Common myeloid progenitor, CD34-positive (primary cell): ENCODE measurements around the gene IFI27L2. TPM values are rescaled to one million over a fixed set of nuclear protein-coding genes. Genes with fewer than 3 reads are reported as not detected.

Experiments used
- CTCF ChIA-PET: fragments of 350-600 bp; sonication (Branson Sonifier 250); formaldehyde crosslinking; loops from one replicate; lab custom pipeline; 2021; ENCODE audit warnings: antibody characterized with exemption; lab: Charles Lee
- POLR2A ChIA-PET: fragments of 350-600 bp; sonication (Branson Sonifier 250); formaldehyde crosslinking; loops from one replicate; lab custom pipeline; 2021; ENCODE audit warnings: antibody characterized with exemption; lab: Charles Lee
- DNase-seq, 3 donors: peaks; one replicate each; pipeline versions ENCODE4 v3.0.0 to v3.0.0-alpha.2; 2013
- H3K27ac ChIP-seq, 2 experiments: 1 replicate in 1 of 2; 2 replicates in 1 of 2; pipeline ENCODE4 v1.7.0; 2013; ENCODE audit warnings: inconsistent platforms in 2 of 2, low read length in 2 of 2, mild to moderate bottlenecking in 2 of 2, low read depth in 1 of 2, moderate library complexity in 1 of 2; ENCODE audit not compliant: severe bottlenecking in 2 of 2, insufficient read depth in 1 of 2, poor library complexity in 1 of 2
- H3K27me3 ChIP-seq, 5 experiments: replicated peaks in 2 of 5; 1 replicate in 3 of 5; 2 replicates in 2 of 5; pipeline versions ENCODE4 v1.6.1 to v1.7.0; 2013; ENCODE audit warnings: low read length in 4 of 5, mild to moderate bottlenecking in 2 of 5, moderate library complexity in 2 of 5, inconsistent platforms in 1 of 5; ENCODE audit not compliant: insufficient read depth in 5 of 5, control insufficient read depth in 4 of 5
- H3K36me3 ChIP-seq, 4 experiments: 1 replicate in 2 of 4; 2 replicates in 2 of 4; pipeline versions ENCODE4 v1.6.1 to v1.7.0; 2013; ENCODE audit warnings: low read length in 3 of 4, control low read depth in 1 of 4, mild to moderate bottlenecking in 1 of 4; ENCODE audit not compliant: control insufficient read depth in 4 of 4, insufficient read depth in 4 of 4
- H3K4me1 ChIP-seq, 4 experiments: 1 replicate in 3 of 4; 2 replicates in 1 of 4; pipeline versions ENCODE4 v1.6.1 to v1.7.1; 2013; ENCODE audit warnings: low read length in 3 of 4, mild to moderate bottlenecking in 3 of 4, control low read depth in 1 of 4, inconsistent platforms in 1 of 4, moderate library complexity in 1 of 4; ENCODE audit not compliant: control insufficient read depth in 4 of 4, insufficient read depth in 4 of 4; ENCODE audit errors: control extremely low read depth in 1 of 4
- H3K4me3 ChIP-seq, 7 experiments: 1 replicate in 4 of 7; 2 replicates in 3 of 7; pipeline versions ENCODE4 v1.5.1 to v1.7.0; 2013; ENCODE audit warnings: mild to moderate bottlenecking in 7 of 7, low read length in 6 of 7, moderate library complexity in 6 of 7, inconsistent platforms in 2 of 7, low read depth in 2 of 7, control low read depth in 1 of 7; ENCODE audit not compliant: insufficient read depth in 4 of 7, control insufficient read depth in 1 of 7; ENCODE audit errors: extremely low read depth in 1 of 7
- H3K9me3 ChIP-seq, 5 experiments: 1 replicate in 4 of 5; 2 replicates in 1 of 5; pipeline versions ENCODE4 v1.6.1 to v1.7.1; 2013; ENCODE audit warnings: low read length in 4 of 5, mild to moderate bottlenecking in 2 of 5, inconsistent platforms in 1 of 5, low read depth in 1 of 5, moderate library complexity in 1 of 5; ENCODE audit not compliant: control insufficient read depth in 4 of 5, insufficient read depth in 2 of 5; ENCODE audit errors: control extremely low read depth in 1 of 5
- WGBS: methylation state at CpG from one replicate; pipeline ENCODE4 v1.1.5; 2013; ENCODE audit not compliant: insufficient coverage; 5-methylcytosine and 5-hydroxymethylcytosine counted together
- polyA plus RNA-seq: library from polyadenylated mRNA; unstranded; fragments of 120-200 nt; gene quantifications from one replicate; pipeline ENCODE4 v1.2.1, GENCODE V29; 2013

The IFI27L2 gene, protein sequence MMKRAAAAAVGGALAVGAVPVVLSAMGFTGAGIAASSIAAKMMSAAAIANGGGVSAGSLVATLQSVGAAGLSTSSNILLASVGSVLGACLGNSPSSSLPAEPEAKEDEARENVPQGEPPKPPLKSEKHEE
- polyA plus RNA-seq, result 24.4 TPM

- peak; percentile 61 to 78 (median 72) for DNase-seq
- no peaks in the 10 kb centered on the region for H3K9me3 ChIP-seq
- ChIA-PET CTCF (interaction anchor here (0.8 to 2.8 kb wide), 7 partner anchors 9 to 357 kb away, joined by 3 to 16 read pairs (median 4); no protein-coding TSS in a partner anchor), POLR2A (no interaction called here)
- peaks cover 0 to 2% (median 0%) of the 10 kb centered on the region in 4 experiments for H3K36me3 ChIP-seq
- peaks cover 0 to 16% (median 14%) of the 10 kb centered on the region in 4 experiments for H3K4me1 ChIP-seq
- WGBS, result 3% methylated on average over 13 of the region's 27 CpGs
- peaks cover 0 to 6% (median 0%) of the 10 kb centered on the region in 5 experiments for H3K27me3 ChIP-seq
- H3K4me3 ChIP-seq, result peak within 1 kb of the TSS; percentile 9 to 87 (median 64)
- peak within 1 kb of the TSS in 1 of 2 experiments; percentile 25 for H3K27ac ChIP-seq
Measured at GRCh38 chr14:94129111-94129757, at the start of gene IFI27L2. Gene IFI27L2, minus strand, starts transcription at chr14:94129604. Its CDS starts 40 bp downstream, at chr14:94129564.

DNA sequence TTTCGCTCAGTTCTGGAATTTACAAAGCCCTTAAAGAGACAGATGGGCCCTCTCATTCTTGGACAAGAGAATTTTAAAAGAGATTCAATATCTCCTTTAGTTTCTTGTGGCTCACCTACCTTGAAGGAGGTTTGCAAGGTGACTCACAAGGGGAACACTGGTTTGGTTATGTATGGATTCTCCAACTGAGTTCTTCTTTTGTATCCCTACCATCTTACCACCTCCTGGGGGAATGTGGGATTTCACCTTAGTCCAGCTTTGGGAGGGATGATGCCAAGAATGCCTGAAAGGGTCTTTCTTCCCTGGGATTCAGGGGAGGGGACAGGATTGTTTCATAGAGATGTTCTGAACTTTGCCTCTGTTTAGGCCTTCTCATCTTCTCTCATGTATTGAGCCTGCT is 48.4 kb upstream of the IFI27L2 start:
- no peaks in the 10 kb centered on the region for H3K9me3 ChIP-seq
- no peak for DNase-seq
- H3K27ac ChIP-seq, result no peak overlapping the region
- no peak overlapping the region for H3K4me3 ChIP-seq
- peaks cover 0 to 20% (median 11%) of the 10 kb centered on the region in 4 experiments for H3K4me1 ChIP-seq
- ChIA-PET CTCF (interaction anchor here (1.1 kb wide), 1 partner anchor 14 kb away, joined by 3 read pairs; no protein-coding TSS in a partner anchor), POLR2A (interaction anchor here (0.6 kb wide), 1 partner anchor 140 kb away, joined by 3 read pairs; no protein-coding TSS in a partner anchor)
- no CpG with 5 or more reads among the region's 1 CpG for WGBS
- H3K36me3 ChIP-seq, result no peaks in the 10 kb centered on the region
- peaks cover 16 to 39% (median 33%) of the 10 kb centered on the region in 5 experiments for H3K27me3 ChIP-seq

DNA sequence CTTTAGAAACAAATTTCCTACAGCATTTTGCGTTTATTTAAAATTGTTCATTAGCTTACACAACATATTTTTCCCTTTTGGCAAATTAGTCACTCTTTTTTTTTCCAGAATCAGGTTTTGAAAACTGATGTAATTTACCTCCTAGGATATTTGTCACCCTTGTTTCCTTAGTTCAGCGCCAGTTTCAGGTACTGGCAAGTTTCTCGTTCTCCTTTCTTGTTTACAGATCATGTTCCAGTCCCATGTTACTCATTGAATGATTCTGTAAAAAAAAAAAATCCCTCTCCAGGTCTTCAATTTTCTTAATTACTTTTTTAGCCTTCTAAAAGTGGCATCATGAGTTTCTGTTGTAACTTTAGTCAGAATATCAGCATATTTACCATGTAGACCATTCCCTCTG is 47.4 kb upstream of the IFI27L2 start:
- Histone ChIP-seq H3K36me3 (no peaks in the 10 kb centered on the region), H3K4me1 (peaks cover 0 to 20% (median 11%) of the 10 kb centered on the region in 4 experiments), H3K27ac (no peak overlapping the region), H3K4me3 (no peak overlapping the region), H3K27me3 (peaks cover 21 to 46% (median 34%) of the 10 kb centered on the region in 5 experiments), H3K9me3 (no peaks in the 10 kb centered on the region)
- POLR2A ChIA-PET, result no interaction called here
- no peak for DNase-seq
- 100% methylated on average over 2 of the region's 3 CpGs for WGBS
- CTCF ChIA-PET, result no interaction called here

GRCh38 chr14:94175747-94176146 is 46.3 kb upstream of the IFI27L2 start:
- Histone ChIP-seq H3K27ac (no peak overlapping the region), H3K36me3 (no peaks in the 10 kb centered on the region), H3K4me1 (peaks cover 0 to 20% (median 11%) of the 10 kb centered on the region in 4 experiments), H3K4me3 (no peak overlapping the region), H3K9me3 (no peaks in the 10 kb centered on the region), H3K27me3 (peaks cover 21 to 51% (median 38%) of the 10 kb centered on the region in 5 experiments)
- POLR2A ChIA-PET, result no interaction called here
- no peak for DNase-seq
- CTCF ChIA-PET, result interaction anchor here (0.9 to 1.6 kb wide), 5 partner anchors 35 to 222 kb away, joined by 3 to 11 read pairs (median 3); no protein-coding TSS in a partner anchor
- WGBS, result 48% methylated on average over 3 of the region's 7 CpGs

- POLR2A ChIA-PET, result no interaction called here
- Histone ChIP-seq H3K9me3 (no peaks in the 10 kb centered on the region), H3K36me3 (no peaks in the 10 kb centered on the region), H3K27ac (no peak overlapping the region), H3K4me3 (peak overlapping the region in 3 of 7 experiments; percentile 33 to 80 (median 67)), H3K27me3 (peaks cover 21 to 51% (median 38%) of the 10 kb centered on the region in 5 experiments), H3K4me1 (peaks cover 0 to 20% (median 11%) of the 10 kb centered on the region in 4 experiments)
- DNase-seq, result no peak
- CTCF ChIA-PET, result interaction anchor here (0.9 to 2.2 kb wide), 6 partner anchors 34 to 222 kb away, joined by 3 to 11 read pairs (median 4); no protein-coding TSS in a partner anchor
- 2% methylated on average over 26 of the region's 30 CpGs for WGBS
Measured at GRCh38 chr14:94175011-94175745, 45.8 kb upstream of the IFI27L2 start.

DNA sequence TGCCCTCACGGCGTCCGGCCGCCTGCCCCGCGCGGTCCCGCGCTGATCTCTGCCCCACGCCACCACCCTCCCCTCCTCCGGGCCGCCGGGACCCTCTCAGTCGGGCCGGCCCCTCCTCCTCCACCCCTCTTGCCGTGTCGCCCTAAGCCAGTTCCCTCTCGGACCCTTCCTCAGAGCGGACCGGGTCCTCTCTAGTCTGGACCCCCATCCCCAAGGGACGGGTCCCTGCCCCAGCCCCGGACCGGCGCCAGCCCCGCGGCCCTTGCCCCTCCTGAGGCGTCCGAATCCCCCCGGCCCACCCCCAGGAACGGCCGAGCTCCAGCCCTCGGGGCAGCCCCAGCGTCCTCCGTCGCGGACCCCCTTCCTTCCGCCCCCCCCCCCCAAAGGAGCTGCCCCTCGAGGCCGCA is 45.2 kb upstream of the IFI27L2 start:
- ChIA-PET POLR2A (no interaction called here), CTCF (interaction anchor here (1.4 to 2.2 kb wide), 4 partner anchors 36 to 139 kb away, joined by 3 to 11 read pairs (median 6); no protein-coding TSS in a partner anchor)
- peak overlapping the region in 6 of 7 experiments; percentile 44 to 80 (median 57) for H3K4me3 ChIP-seq
- DNase-seq, result no peak
- no peaks in the 10 kb centered on the region for H3K36me3 ChIP-seq
- 1% methylated on average over 30 of the region's 39 CpGs for WGBS
- H3K4me1 ChIP-seq, result peaks cover 0 to 20% (median 11%) of the 10 kb centered on the region in 4 experiments
- no peak overlapping the region for H3K27ac ChIP-seq
- H3K9me3 ChIP-seq, result no peaks in the 10 kb centered on the region
- H3K27me3 ChIP-seq, result peaks cover 21 to 51% (median 38%) of the 10 kb centered on the region in 5 experiments
